ENCODE measurements around the gene NABP2.

NABP2 gene

DNA sequence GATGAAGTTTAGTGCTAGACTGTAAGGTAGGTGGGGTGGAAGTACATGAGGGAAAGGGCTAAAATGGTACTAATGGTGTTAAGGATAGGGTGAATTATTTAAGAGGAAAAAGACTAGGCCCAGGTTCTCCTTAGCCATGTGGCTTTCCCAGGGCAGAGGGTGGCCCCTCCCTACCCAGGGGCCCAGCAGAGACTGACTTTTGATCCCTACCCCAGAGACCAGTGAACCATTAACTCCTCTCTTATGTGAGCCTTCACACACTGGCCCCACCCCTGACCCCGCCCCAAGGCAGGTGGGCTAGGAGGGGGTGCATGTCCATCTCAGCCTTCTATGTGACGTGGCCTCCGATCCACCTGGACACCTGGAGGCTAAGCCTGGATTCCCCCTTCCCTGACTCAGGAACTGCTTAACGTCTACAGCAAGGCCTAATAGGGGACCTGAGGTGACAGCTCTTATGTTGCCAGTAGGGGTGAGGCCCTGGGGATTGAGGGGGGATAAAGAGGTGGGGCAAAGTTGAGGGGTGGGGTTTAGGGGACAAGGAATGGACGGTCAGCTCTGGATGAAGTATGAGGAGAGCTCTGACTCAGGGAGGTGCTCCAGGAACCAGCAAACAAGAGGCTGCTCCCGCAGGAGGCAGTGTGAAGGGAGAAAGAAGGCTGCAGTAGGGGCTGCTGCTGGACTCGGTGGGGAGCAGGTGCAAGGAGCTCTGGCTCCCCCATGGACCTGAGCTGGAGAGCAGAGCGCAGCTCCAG lies 6.5 kb downstream of the NABP2 start:
- Histone ChIP-seq H3K27me3 (no peaks in the 10 kb centered on the region), H3K27ac (peak overlapping the region in 3 of 11 experiments; percentile 39 to 60 (median 53); a peak in 4 of 22 replicates), H3K4me2 (peak overlapping the region; percentile 39 to 80 (median 66)), H3K4me3 (no peak overlapping the region), H3K4me1 (peaks cover 9 to 46% (median 36%) of the 10 kb centered on the region in 10 experiments; a peak in 19 of 20 replicates), H3K36me3 (peaks cover 0 to 20% (median 5%) of the 10 kb centered on the region in 11 experiments; a peak in 6 of 22 replicates), H3K9ac (peak overlapping the region in 4 of 11 experiments; percentile 17 to 45 (median 26); a peak in 4 of 22 replicates), H3K9me3 (replicated peaks in 1 of 11) (no peaks in the 10 kb centered on the region), H4K20me1 (no peaks in the 10 kb centered on the region; a peak in 1 of 22 replicates)
- TF ChIP-seq Cebpa-rat (IDR thresholded peaks at IDR 0.05), result no peak

GRCh38 chr12:56231184-56231582 lies 7.0 kb downstream of the NABP2 start:
- Histone ChIP-seq H3K27ac (no peak overlapping the region), H3K4me2 (peak overlapping the region in 5 of 11 experiments; percentile 47 to 77 (median 68); a peak in 5 of 22 replicates), H3K9me3 (replicated peaks in 1 of 11) (no peaks in the 10 kb centered on the region), H3K4me3 (no peak overlapping the region), H4K20me1 (peaks cover 0 to 3% (median 0%) of the 10 kb centered on the region in 11 experiments; a peak in 2 of 22 replicates), H3K36me3 (peaks cover 2 to 18% (median 4%) of the 10 kb centered on the region in 11 experiments; a peak in 13 of 22 replicates), H3K9ac (0 out of 22 replicates have a peak overlapping the region, but pooled peaks of 2 of the 11 experiments have one; percentile 9 to 19), H3K4me1 (peaks cover 7 to 41% (median 33%) of the 10 kb centered on the region in 10 experiments; a peak in 18 of 20 replicates), H3K27me3 (no peaks in the 10 kb centered on the region)
- TF ChIP-seq Cebpa-rat (IDR thresholded peaks at IDR 0.05), result no peak

- Histone ChIP-seq H4K20me1 (peaks cover 0 to 34% (median 0%) of the 10 kb centered on the region in 11 experiments; a peak in 5 of 22 replicates), H3K4me2 (no peak overlapping the region), H3K27me3 (no peaks in the 10 kb centered on the region), H3K4me3 (no peak overlapping the region), H3K27ac (no peak overlapping the region), H3K9me3 (replicated peaks in 1 of 11) (no peaks in the 10 kb centered on the region), H3K9ac (no peak overlapping the region), H3K36me3 (peaks cover 18 to 37% (median 33%) of the 10 kb centered on the region in 11 experiments), H3K4me1 (peaks cover 7 to 23% (median 16%) of the 10 kb centered on the region in 10 experiments; a peak in 18 of 20 replicates)
- no peak for TF ChIP-seq Cebpa-rat (IDR thresholded peaks at IDR 0.05)
Measured at GRCh38 chr12:56234746-56235436, 10.7 kb downstream of the NABP2 start.

- peaks cover 30 to 49% (median 44%) of the 10 kb centered on the region in 11 experiments for H3K36me3 ChIP-seq
- H3K4me2 ChIP-seq, result no peak overlapping the region
- no peak overlapping the region for H3K4me3 ChIP-seq
- H3K27ac ChIP-seq, result no peak overlapping the region
- H3K9me3 ChIP-seq (replicated peaks in 1 of 11), result no peaks in the 10 kb centered on the region
- no peak for TF ChIP-seq Cebpa-rat (IDR thresholded peaks at IDR 0.05)
- H3K27me3 ChIP-seq, result no peaks in the 10 kb centered on the region
- no peak overlapping the region for H3K9ac ChIP-seq
- peaks cover 0 to 41% (median 0%) of the 10 kb centered on the region in 11 experiments; a peak in 5 of 22 replicates for H4K20me1 ChIP-seq
- peaks cover 0 to 11% (median 4%) of the 10 kb centered on the region in 10 experiments; a peak in 10 of 20 replicates for H3K4me1 ChIP-seq
Measured at GRCh38 chr12:56236091-56236490, 11.9 kb downstream of the NABP2 start.

DNA sequence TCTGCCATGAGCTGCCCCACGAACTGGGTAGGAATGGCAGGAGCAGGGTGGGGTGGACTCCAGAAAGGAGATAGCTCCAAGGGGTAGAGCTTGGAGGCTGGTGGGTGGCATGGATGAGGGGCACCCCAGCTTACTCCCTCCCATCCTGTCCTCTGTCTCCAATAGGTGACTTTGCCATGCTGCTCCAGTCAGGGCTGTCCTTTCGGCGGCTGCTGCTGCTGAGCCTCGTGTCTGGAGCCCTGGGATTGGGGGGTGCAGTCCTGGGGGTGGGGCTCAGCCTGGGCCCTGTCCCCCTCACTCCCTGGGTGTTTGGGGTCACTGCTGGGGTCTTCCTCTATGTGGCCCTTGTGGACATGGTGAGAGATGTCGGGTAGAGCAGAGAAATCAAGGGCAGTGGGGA lies 12.8 kb downstream of the NABP2 start:
- H4K20me1 ChIP-seq, result peaks cover 0 to 50% (median 5%) of the 10 kb centered on the region in 11 experiments; a peak in 9 of 22 replicates
- no peak overlapping the region for H3K4me2 ChIP-seq
- no peak for TF ChIP-seq Cebpa-rat (IDR thresholded peaks at IDR 0.05)
- no peak overlapping the region for H3K27ac ChIP-seq
- H3K27me3 ChIP-seq, result no peaks in the 10 kb centered on the region
- H3K9ac ChIP-seq, result no peak overlapping the region
- no peak overlapping the region for H3K4me3 ChIP-seq
- H3K9me3 ChIP-seq (replicated peaks in 1 of 11), result no peaks in the 10 kb centered on the region
- peaks cover 0 to 2% (median 0%) of the 10 kb centered on the region in 10 experiments; a peak in 1 of 20 replicates for H3K4me1 ChIP-seq
- H3K36me3 ChIP-seq, result peaks cover 37 to 58% (median 53%) of the 10 kb centered on the region in 11 experiments

- Histone ChIP-seq H3K4me2 (no peak overlapping the region), H3K9ac (no peak overlapping the region), H3K9me3 (replicated peaks in 1 of 11) (no peaks in the 10 kb centered on the region), H3K4me1 (no peaks in the 10 kb centered on the region), H3K36me3 (peaks cover 43 to 64% (median 58%) of the 10 kb centered on the region in 11 experiments), H3K27me3 (no peaks in the 10 kb centered on the region), H3K27ac (no peak overlapping the region), H3K4me3 (no peak overlapping the region), H4K20me1 (peaks cover 0 to 55% (median 9%) of the 10 kb centered on the region in 11 experiments; a peak in 10 of 22 replicates)
- TF ChIP-seq Cebpa-rat (IDR thresholded peaks at IDR 0.05), result no peak
Measured at GRCh38 chr12:56237552-56237951, 13.4 kb downstream of the NABP2 start.

DNA sequence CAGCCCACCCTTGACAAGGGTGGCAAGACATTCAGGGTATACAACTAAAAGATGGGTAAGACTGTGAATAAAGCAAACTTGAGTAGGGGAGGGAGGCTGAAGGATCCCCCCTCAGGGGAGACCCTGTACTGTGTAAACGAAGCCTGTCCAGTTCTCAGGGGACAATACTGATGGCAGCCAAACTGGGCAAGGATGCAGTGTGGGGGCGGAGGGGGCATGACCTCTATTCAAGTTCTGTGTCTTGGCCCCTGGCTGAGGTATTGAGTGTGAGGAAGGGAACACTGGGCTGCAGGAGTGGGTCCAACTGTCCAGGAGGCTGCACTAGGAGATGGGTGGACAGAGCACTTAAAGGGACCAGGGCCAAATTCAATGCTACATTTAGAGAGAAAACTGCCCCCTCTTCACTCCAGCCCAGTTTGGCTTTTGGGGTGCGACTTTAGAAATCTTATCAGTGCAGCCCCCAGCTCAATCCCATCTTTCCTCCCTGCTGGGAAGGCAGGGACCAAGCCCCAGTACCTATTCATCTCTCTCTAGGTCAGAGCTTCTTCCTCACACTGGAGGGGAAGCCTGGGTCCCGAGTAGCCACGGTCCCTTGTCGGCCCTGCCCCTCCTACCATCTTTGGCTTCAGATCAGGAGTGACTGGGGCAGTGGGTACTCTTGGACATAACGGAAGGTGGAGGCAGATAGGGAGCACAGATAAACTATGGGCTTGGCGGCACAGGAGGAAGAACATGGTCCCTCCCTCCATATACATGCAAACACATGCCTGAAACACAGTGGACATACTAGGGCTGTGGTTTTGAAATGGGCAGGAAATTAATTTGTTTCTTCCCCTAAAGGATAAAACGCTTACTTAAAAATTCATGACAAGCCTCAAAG lies 17.5 kb downstream of the NABP2 start:
- Histone ChIP-seq H3K4me2 (no peak overlapping the region), H3K36me3 (peaks cover 80 to 97% (median 90%) of the 10 kb centered on the region in 11 experiments), H3K4me1 (no peaks in the 10 kb centered on the region), H4K20me1 (peaks cover 0 to 76% (median 19%) of the 10 kb centered on the region in 11 experiments; a peak in 13 of 22 replicates), H3K27ac (no peak overlapping the region), H3K9ac (no peak overlapping the region), H3K4me3 (no peak overlapping the region), H3K9me3 (replicated peaks in 1 of 11) (no peaks in the 10 kb centered on the region), H3K27me3 (no peaks in the 10 kb centered on the region)
- TF ChIP-seq Cebpa-rat (IDR thresholded peaks at IDR 0.05), result no peak

- Histone ChIP-seq H3K9me3 (replicated peaks in 1 of 11) (no peaks in the 10 kb centered on the region), H3K9ac (peak overlapping the region in 1 of 11 experiments; percentile 11; a peak in 2 of 22 replicates), H3K4me1 (no peaks in the 10 kb centered on the region), H4K20me1 (peaks cover 0 to 72% (median 19%) of the 10 kb centered on the region in 11 experiments; a peak in 13 of 22 replicates), H3K27me3 (no peaks in the 10 kb centered on the region), H3K27ac (no peak overlapping the region), H3K36me3 (peaks cover 84 to 96% (median 91%) of the 10 kb centered on the region in 11 experiments), H3K4me3 (no peak overlapping the region), H3K4me2 (no peak overlapping the region)
- TF ChIP-seq Cebpa-rat (IDR thresholded peaks at IDR 0.05), result no peak
Measured at GRCh38 chr12:56242986-56243385, 18.8 kb downstream of the NABP2 start.

All from BLaER1 treated with 17β-estradiol and CSF1 and Interleukin-3, amounts not matched to agents 10 nM and 100 nM (cell line).